ENCODE measurements around the gene KDM7A.

DNA sequence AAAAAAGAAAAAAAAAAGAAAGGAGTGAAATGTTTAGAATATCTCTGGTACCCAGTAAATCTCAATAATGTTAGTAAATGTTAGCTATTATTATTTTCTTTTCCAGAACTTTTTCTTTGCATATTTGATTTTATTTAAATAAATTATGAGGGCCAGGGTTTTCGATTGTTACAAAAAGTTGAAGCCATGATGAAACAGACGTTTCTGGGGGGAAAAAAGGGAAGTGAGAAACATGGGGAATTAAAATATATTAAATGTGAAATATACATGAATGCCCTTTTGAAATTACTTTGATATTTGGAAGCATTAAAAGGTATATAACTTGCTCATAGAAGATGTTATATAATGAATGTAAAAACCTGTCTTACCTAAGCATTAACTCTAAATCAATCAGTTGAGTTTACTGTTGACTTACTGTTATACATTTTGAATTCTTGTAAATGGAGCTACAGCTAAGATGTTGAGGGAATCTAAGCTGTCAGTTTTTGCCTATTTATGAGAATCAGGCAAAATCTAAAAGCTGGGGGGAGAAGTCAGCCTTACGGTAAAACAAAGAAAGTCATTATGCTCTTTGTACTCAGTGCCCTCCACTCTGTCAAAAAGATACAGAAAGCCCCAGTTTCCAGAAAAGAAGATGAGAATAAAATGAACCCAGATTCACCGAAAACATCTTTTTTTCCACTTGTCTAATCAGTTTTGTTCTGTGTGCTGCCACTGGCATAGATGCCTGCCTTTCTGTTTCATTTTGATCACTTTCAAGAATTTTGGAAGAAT, 30.0 kb upstream of the KDM7A start:
- TF ChIP-seq CTCF (IDR thresholded peaks at IDR 0.05) (no peak), POLR2AphosphoS5 (IDR thresholded peaks at IDR 0.05) (no peak), POLR2A (IDR thresholded peaks at IDR 0.05) (no peak)

All from upper lobe of left lung (tissue), 4 donors.